Skeletal muscle satellite cell (primary cell): ENCODE results near the gene SBK2.
"Not testable (repeated sequence)": the region's sequence is repeated elsewhere in the genome, so short reads cannot be mapped to it uniquely, and the experiment has no call there.

Experiments used
- H3K27me3 ChIP-seq: 2 replicates; pipeline ENCODE4 v1.7.0; 2013; ENCODE audit warnings: low read length; ENCODE audit not compliant: control insufficient read depth, insufficient read depth
- H3K36me3 ChIP-seq: 2 replicates; pipeline ENCODE4 v1.7.0; 2013; ENCODE audit warnings: mild to moderate bottlenecking, control low read depth, low read length; ENCODE audit not compliant: insufficient read depth
- H3K4me1 ChIP-seq: 2 replicates; pipeline ENCODE4 v1.7.0; 2013; ENCODE audit warnings: low read length; ENCODE audit not compliant: control insufficient read depth, insufficient read depth
- H3K4me2 ChIP-seq: 2 replicates; pipeline ENCODE4 v1.7.0; 2013; ENCODE audit warnings: mild to moderate bottlenecking, low read length
- H3K4me3 ChIP-seq: 2 replicates; pipeline ENCODE4 v1.7.0; 2013; ENCODE audit warnings: low read length
- H3K9ac ChIP-seq: 2 replicates; pipeline ENCODE4 v1.7.0; 2013; ENCODE audit warnings: mild to moderate bottlenecking, low read depth, low read length, moderate library complexity
- H3K9me3 ChIP-seq: replicated peaks from 2 replicates; pipeline ENCODE4 v1.7.0; 2013; ENCODE audit warnings: mild to moderate bottlenecking, control low read depth, low read length

The SBK2 gene

DNA sequence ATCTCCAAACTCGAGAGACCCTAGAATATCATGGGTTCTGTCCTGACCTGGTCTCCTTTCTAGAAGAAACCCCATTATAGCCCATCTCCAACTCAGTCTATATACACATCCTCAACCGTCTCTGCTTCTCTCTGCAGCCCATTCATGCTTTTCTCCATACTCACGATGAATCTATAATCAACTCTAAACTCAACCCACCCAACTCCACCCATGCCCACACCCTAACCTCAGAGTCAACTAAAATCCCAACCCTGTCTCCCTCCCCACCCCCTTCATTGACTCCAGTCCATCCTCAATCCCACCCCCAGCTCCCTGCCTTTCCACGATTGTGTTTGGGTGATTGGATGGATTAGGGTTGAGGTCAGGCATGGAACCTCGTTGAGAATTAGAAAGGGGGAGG, 6.6 kb upstream of the SBK2 start:
- Histone ChIP-seq H3K9ac (no peak overlapping the region), H3K36me3 (no peaks in the 10 kb centered on the region), H3K9me3 (no peaks in the 10 kb centered on the region), H3K4me3 (no peak overlapping the region), H3K4me2 (no peak overlapping the region), H3K27me3 (no peaks in the 10 kb centered on the region), H3K4me1 (peaks cover 37% of the 10 kb centered on the region)

DNA sequence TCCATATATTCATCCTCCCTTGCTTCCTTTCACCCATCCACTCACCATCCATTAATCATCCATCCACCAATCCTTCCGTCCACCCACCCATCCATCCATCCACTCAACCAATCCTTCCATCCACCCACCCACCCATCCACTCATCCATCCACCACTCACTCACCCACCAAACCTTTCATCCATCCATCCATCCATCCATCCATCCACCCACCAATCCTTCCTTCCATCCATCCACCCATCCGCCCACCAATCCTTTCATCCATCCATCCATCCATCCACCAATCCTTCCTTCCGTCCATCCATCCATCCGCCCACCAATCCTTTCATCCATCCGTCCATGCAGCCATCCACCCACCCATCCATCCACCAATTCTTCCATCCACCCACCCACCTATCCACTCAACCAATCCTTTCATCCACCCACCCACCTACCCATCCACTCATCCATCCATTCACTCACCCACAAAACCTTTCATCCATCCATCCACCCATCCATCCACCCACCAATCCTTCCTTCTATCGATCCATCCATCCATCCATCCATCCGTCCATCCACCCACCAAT, 5.4 kb upstream of the SBK2 start:
- Histone ChIP-seq H3K9me3 (no peaks in the 10 kb centered on the region), H3K36me3 (no peaks in the 10 kb centered on the region), H3K27me3 (no peaks in the 10 kb centered on the region), H3K9ac (no peak overlapping the region), H3K4me1 (peaks cover 26% of the 10 kb centered on the region), H3K4me3 (no peak overlapping the region), H3K4me2 (no peak overlapping the region)

DNA sequence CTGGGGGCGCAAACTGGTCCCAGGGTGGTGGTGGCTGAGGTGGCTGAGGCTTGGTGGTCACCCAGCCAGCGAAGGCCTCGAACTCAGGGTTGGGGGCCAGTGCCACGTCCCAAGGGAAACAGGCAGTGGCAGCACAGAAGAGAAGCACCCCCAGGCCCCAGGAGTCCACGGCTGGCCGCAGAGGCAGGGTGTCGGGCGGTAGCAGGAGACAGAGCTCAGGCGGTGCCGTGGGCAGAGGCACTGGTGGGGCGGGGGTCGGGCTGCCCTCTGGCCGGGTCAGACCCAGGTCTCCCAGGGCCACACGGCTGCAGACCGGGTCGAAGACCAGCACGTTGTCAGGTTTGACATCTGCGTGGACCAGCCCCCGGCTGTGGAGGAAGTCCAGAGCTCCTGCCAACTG, 4.2 kb upstream of the SBK2 start:
- Histone ChIP-seq H3K36me3 (no peaks in the 10 kb centered on the region), H3K4me2 (no peak overlapping the region), H3K9me3 (no peaks in the 10 kb centered on the region), H3K4me1 (peaks cover 14% of the 10 kb centered on the region), H3K9ac (no peak overlapping the region), H3K4me3 (no peak overlapping the region), H3K27me3 (no peaks in the 10 kb centered on the region)

DNA sequence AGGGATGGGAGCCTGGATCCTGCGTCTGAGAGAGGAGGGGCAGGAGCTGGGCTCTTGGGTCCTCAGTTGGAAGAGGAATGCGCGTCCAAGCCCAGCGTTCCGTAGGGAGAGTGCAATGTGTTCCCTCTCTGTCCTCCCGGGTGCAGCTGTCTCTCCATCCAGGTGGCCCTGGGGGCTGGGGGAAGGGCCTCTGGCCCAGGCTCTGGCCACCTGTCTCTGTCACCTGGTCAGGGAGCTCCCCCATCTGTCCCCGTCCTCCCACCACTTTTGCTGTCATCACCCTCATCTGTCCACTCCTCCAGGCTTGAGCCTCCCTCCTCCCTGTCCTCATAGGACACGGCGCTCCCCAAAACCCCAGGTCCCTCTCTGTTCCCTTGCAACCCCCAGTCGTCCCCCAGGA, 3.7 kb upstream of the SBK2 start:
- H3K36me3 ChIP-seq = no peaks in the 10 kb centered on the region
- H3K4me3 ChIP-seq = no peak overlapping the region
- no peak overlapping the region for H3K9ac ChIP-seq
- H3K9me3 ChIP-seq = no peaks in the 10 kb centered on the region
- no peaks in the 10 kb centered on the region for H3K27me3 ChIP-seq
- no peak overlapping the region for H3K4me2 ChIP-seq
- H3K4me1 ChIP-seq = peaks cover 10% of the 10 kb centered on the region

DNA sequence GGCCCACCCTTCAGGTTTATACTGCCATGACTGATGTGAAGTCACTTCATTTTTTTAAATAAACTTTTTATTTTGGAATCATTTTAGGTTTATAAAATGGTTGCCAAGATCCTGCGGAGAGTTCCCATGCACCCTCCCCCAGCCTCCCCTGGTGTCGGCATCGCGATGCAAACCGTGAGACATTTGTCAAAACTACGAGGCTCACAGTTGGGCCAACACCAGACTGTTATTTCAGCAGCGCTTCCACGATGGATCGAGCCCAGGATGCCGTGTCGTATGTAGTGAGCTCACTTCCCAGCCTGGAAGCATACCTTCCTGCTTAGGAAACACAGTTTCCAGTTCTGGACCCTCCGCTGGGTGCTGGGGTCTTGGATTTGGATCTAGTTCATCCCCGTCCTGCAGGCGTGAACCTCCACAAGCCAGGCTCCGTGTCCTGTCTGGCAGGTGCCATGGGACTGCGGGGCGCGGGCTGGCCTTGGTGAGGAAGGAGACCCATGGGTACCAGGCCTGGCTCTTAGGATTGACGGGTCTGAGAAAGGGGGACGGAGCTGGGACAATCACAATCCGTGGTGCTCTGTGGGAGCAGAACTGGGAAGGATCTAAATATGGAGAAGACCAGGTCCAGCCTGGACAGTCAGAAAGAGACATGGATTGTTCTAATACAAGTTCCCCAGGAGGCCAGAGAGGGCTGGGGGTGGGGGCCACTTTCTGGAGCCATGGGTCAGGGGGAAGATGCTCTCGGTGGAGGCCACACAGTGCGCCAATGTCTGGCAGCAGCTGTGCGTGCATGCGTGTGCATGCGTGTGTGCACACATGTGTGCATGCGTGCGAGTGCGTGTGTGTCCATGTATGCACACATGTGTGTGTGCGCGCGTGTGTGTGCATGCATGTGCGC, 2.4 kb upstream of the SBK2 start:
- no peak overlapping the region for H3K4me3 ChIP-seq
- H3K9ac ChIP-seq = no peak overlapping the region
- no peaks in the 10 kb centered on the region for H3K9me3 ChIP-seq
- no peak overlapping the region for H3K4me2 ChIP-seq
- no peaks in the 10 kb centered on the region for H3K27me3 ChIP-seq
- H3K4me1 ChIP-seq = no peaks in the 10 kb centered on the region
- no peaks in the 10 kb centered on the region for H3K36me3 ChIP-seq

DNA sequence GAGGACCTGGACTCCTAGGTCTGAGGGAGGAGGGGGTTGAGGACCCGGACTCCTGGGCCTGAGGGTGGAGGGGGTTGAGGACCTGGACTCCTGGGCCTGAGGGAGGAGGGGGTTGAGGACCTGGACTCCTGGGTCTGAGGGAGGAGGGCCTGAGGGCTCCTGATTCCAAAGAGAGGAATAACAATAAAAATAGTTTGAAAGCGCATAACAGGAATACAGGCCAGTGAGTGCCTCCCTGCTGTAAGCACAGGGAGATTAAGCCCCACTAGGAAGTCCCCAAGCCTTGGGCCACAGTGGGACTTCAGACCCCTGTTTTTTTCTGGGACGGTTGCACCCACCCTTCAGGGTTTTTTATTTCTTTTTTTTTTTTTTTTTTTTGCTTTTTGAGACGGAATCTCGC, 1.2 kb upstream of the SBK2 start:
- Histone ChIP-seq H3K9me3 (no peaks in the 10 kb centered on the region), H3K4me3 (no peak overlapping the region), H3K4me2 (no peak overlapping the region), H3K36me3 (no peaks in the 10 kb centered on the region), H3K27me3 (no peaks in the 10 kb centered on the region), H3K9ac (no peak overlapping the region), H3K4me1 (no peaks in the 10 kb centered on the region)

DNA sequence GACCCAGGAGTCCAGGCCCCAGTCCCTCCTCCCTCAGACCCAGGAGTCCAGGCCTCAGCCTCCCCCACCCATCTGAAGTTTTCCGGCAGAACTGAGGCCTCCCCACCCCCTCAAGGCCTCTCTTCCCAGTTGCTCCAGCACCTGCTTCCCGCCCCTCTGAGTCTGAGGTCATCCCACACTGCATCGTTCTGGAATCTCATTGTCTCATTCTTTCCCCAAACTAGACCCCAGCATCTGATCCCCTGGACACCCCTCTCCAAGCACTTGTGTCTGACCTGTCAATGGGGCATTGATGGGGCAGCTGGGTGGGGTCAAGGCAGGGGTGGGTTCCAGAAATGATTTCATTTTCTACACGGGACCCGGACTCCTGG, 793 bp upstream of the SBK2 start:
- no peaks in the 10 kb centered on the region for H3K27me3 ChIP-seq
- H3K9ac ChIP-seq = no peak overlapping the region
- H3K4me1 ChIP-seq = no peaks in the 10 kb centered on the region
- no peaks in the 10 kb centered on the region for H3K9me3 ChIP-seq
- H3K4me2 ChIP-seq = no peak overlapping the region
- H3K4me3 ChIP-seq = no peak overlapping the region
- H3K36me3 ChIP-seq = no peaks in the 10 kb centered on the region

DNA sequence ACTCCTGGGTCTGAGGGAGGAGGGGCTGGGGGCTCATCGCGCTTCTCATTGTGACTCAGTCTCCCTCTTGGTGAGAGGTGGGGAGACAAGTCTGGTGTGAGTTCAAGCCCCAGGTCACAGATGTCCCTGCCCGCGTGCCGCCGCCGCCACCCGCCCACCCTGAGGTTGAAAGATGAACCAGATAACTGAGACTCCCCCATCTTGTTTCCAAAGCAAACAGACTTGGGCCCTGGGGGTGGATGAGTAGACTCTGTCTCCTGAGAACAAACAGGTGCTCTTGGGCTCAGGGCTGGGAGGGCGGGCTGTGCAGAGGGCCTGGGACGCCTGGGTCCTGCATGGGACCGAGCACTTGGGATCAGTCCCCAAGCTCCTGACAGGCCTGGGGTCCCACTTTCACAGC, 567 bp downstream of the SBK2 start:
- Histone ChIP-seq H3K9me3 (no peaks in the 10 kb centered on the region), H3K4me2 (no peak overlapping the region), H3K36me3 (no peaks in the 10 kb centered on the region), H3K4me3 (no peak overlapping the region), H3K9ac (no peak overlapping the region), H3K27me3 (no peaks in the 10 kb centered on the region), H3K4me1 (no peaks in the 10 kb centered on the region)

DNA sequence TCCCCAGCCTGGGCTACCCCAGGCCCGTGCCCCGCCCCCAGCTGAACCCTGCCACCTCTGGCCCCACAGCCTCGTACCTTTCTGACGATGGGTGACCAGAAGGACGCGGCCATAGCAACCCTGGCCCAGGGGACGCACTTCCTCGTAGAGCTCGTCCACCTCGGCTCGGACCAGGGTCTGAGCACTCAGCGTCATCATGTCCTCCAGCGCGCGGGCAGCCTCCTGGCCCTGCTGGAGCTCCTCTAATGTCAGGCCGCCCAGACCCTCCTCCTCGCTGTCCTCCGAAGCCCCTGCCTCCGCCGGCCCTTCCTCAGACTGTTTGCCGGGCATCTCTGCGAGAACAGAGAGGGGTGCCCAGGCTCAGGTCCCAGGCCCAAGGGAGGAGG, 975 bp downstream of the SBK2 start:
- Histone ChIP-seq H3K4me1 (no peaks in the 10 kb centered on the region), H3K36me3 (no peaks in the 10 kb centered on the region), H3K9me3 (no peaks in the 10 kb centered on the region), H3K27me3 (no peaks in the 10 kb centered on the region), H3K4me3 (no peak overlapping the region), H3K4me2 (no peak overlapping the region), H3K9ac (no peak overlapping the region)

DNA sequence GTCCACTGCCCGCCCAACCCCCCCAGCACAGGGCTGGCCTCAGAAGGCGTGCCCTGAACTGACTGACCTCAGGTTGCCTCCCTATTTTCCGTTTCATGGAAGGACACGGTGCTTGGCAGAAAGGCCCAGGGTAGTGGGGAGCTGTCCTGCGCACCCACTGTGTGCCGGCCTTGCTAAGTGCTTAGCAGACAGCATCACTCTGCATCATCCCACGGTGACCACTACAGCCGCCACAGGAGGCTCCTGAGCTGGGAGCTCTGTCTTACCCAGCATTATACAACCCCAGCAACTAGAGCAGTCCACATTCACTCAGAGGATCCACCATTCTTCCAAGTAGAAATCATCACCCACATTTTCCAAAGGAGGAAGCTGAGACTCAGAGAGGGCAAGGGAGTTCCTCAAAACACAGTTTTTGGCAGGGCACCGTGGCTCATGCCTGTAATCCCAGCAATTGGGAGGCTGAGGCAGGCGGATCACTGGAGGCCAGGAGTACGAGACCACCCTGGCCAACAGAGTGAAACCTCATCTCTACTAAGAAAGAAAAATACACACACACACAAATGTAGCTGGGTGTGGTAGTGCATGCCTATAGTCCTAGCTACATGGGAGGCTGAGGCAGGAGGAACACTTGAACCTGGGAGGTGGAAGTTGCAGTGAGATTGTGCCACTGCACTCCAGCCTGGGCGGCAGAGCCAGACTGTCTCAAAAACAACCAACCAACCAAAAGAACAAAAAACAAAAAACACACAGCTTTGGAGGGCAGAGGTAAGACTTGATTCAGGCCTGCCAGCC, 1.6 kb downstream of the SBK2 start:
- no peaks in the 10 kb centered on the region for H3K4me1 ChIP-seq
- no peaks in the 10 kb centered on the region for H3K36me3 ChIP-seq
- H3K27me3 ChIP-seq = no peaks in the 10 kb centered on the region
- H3K9ac ChIP-seq = no peak overlapping the region
- H3K9me3 ChIP-seq = no peaks in the 10 kb centered on the region
- H3K4me2 ChIP-seq = no peak overlapping the region
- no peak overlapping the region for H3K4me3 ChIP-seq

DNA sequence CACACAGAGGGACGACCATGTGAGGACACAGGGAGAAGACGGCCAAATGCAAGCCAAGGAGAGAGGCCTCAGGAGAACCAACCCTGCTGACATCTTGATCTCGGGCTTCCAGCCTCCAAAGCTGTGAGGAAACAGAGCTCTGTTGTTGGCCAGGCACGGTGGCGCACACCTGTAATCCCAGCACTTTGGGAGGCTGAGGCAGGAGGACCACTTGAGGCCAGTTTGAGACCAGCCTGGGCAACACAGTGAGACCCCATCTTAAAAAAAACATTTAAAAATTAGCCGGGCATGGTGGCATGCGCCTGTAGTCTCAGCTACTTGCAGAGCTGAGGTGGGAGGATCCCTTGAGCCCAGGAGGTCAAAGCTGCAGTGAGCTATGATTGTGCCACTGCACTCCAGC, 2.7 kb downstream of the SBK2 start:
- not testable (repeated sequence) for H3K4me1 ChIP-seq, H3K36me3 ChIP-seq, H3K27me3 ChIP-seq, H3K4me3 ChIP-seq, H3K9ac ChIP-seq, H3K4me2 ChIP-seq, H3K9me3 ChIP-seq
